ENCODE results near the gene WIPF2. TPM values are rescaled to one million over a fixed set of nuclear protein-coding genes. Genes with fewer than 3 reads are reported as not detected.

Gene WIPF2
- polyA plus RNA-seq, 1 donor (not counting 4 experiments of a cell fraction or from before 2014, with no cell fraction given) = 8.5 TPM

GRCh38 chr17:40291281-40291664, 72.2 kb downstream of the WIPF2 start:
- Histone ChIP-seq H3K4me2 (ENCODE audit: control insufficient read depth, extremely low read depth, insufficient read depth, low read depth, low read length) (no peak overlapping the region), H3K79me2 (ENCODE audit: control insufficient read depth, insufficient read depth, low read length) (peaks cover 10% of the 10 kb centered on the region)
- FAIRE-seq = no peak

GRCh38 chr17:40293363-40293762, 74.3 kb downstream of the WIPF2 start:
- Histone ChIP-seq H3K9me1 (ENCODE audit: control insufficient read depth, extremely low read depth, insufficient read depth, low read length) (no peaks in the 10 kb centered on the region), H3K27ac (ENCODE audit: control insufficient read depth, insufficient read depth, low read length) (no peak overlapping the region), H3K36me3 (ENCODE audit: control insufficient read depth in 2 of 2, extremely low read depth in 1 of 2, insufficient read depth in 2 of 2, low read length in 2 of 2) (peaks cover 2 to 28% of the 10 kb centered on the region in 2 experiments), H2AFZ (ENCODE audit: control insufficient read depth, low read length) (no peak overlapping the region), H3K4me3 (ENCODE audit: control insufficient read depth in 2 of 3, extremely low read depth in 1 of 3, insufficient read depth in 2 of 3, low read depth in 1 of 3, low read length in 3 of 3) (no peak overlapping the region), H3K79me2 (ENCODE audit: control insufficient read depth, insufficient read depth, low read length) (peaks cover 8% of the 10 kb centered on the region), H3K9ac (ENCODE audit: control insufficient read depth, extremely low read depth, insufficient read depth, low read length) (no peak overlapping the region), H3K27me3 (ENCODE audit: control insufficient read depth, extremely low read depth, insufficient read depth, low read length) (no peaks in the 10 kb centered on the region), H3K4me1 (ENCODE audit: control insufficient read depth, extremely low read depth, insufficient read depth, low read length) (peaks cover 9% of the 10 kb centered on the region), H3K4me2 (ENCODE audit: control insufficient read depth, extremely low read depth, insufficient read depth, low read depth, low read length) (no peak overlapping the region), H4K20me1 (ENCODE audit: control insufficient read depth, extremely low read depth, insufficient read depth, low read length) (no peaks in the 10 kb centered on the region), H3K9me3 (ENCODE audit: control insufficient read depth, low read depth, low read length) (no peaks in the 10 kb centered on the region)
- FAIRE-seq (no peak), DNase-seq (ENCODE audit: low read depth, low spot score) (no peak)
- dilution Hi-C loops (cut with MboI; ENCODE audit: extremely low pct_ligation_motif_present, low sequenced_read_pairs) = no loop called here
- TF ChIP-seq CTCF (optimal IDR thresholded peaks at IDR 0.05 in 1 of 3, IDR thresholded peaks at IDR 0.05 in 1 of 3, conservative IDR thresholded peaks at IDR 0.05 in 1 of 3; ENCODE audit: extremely low read depth in 1 of 3, insufficient read depth in 2 of 3, low read length in 3 of 3) (no peak), EZH2 (IDR thresholded peaks at IDR 0.05; ENCODE audit: low read length) (no peak)

More at GRCh38 chr17:40291281-40291664, 72.2 kb downstream of the WIPF2 start:
- Histone ChIP-seq H3K9me3 (ENCODE audit: control insufficient read depth, low read depth, low read length) (no peaks in the 10 kb centered on the region), H4K20me1 (ENCODE audit: control insufficient read depth, extremely low read depth, insufficient read depth, low read length) (no peaks in the 10 kb centered on the region), H2AFZ (ENCODE audit: control insufficient read depth, low read length) (no peak overlapping the region), H3K4me3 (ENCODE audit: control insufficient read depth in 2 of 3, extremely low read depth in 1 of 3, insufficient read depth in 2 of 3, low read depth in 1 of 3, low read length in 3 of 3) (no peak overlapping the region), H3K36me3 (ENCODE audit: control insufficient read depth in 2 of 2, extremely low read depth in 1 of 2, insufficient read depth in 2 of 2, low read length in 2 of 2) (peaks cover 2 to 22% of the 10 kb centered on the region in 2 experiments), H3K27me3 (ENCODE audit: control insufficient read depth, extremely low read depth, insufficient read depth, low read length) (no peaks in the 10 kb centered on the region), H3K9me1 (ENCODE audit: control insufficient read depth, extremely low read depth, insufficient read depth, low read length) (no peaks in the 10 kb centered on the region), H3K27ac (ENCODE audit: control insufficient read depth, insufficient read depth, low read length) (peak overlapping the region; percentile 21), H3K9ac (ENCODE audit: control insufficient read depth, extremely low read depth, insufficient read depth, low read length) (no peak overlapping the region), H3K4me1 (ENCODE audit: control insufficient read depth, extremely low read depth, insufficient read depth, low read length) (peaks cover 9% of the 10 kb centered on the region)
- TF ChIP-seq EZH2 (IDR thresholded peaks at IDR 0.05; ENCODE audit: low read length) (no peak), CTCF (optimal IDR thresholded peaks at IDR 0.05 in 1 of 3, IDR thresholded peaks at IDR 0.05 in 1 of 3, conservative IDR thresholded peaks at IDR 0.05 in 1 of 3; ENCODE audit: extremely low read depth in 1 of 3, insufficient read depth in 2 of 3, low read length in 3 of 3) (no peak)
- no peak for DNase-seq (ENCODE audit: low read depth, low spot score)
- dilution Hi-C loops (cut with MboI; ENCODE audit: extremely low pct_ligation_motif_present, low sequenced_read_pairs) = no loop called here

All from keratinocyte (primary cell).